Left ventricle myocardium inferior (tissue), 1 donor: ENCODE results near the gene HCK. TPM values are rescaled to one million over a fixed set of nuclear protein-coding genes. Genes with fewer than 3 reads are reported as not detected.
"Not testable (repeated sequence)": the region's sequence is repeated elsewhere in the genome, so short reads cannot be mapped to it uniquely, and the experiment has no call there.

ENCODE experiments used
- DNase-seq: peaks from one replicate; pipeline ENCODE4 v3.0.0-alpha.2; 2020
- H3K27ac ChIP-seq: fragments of 200-600 bp; replicated peaks from 2 replicates; pipeline ENCODE4 v1.8.0; 2021
- H3K27me3 ChIP-seq: fragments of 200-600 bp; 2 replicates; pipeline ENCODE4 v1.8.0; 2021; ENCODE audit warnings: low read depth
- H3K36me3 ChIP-seq: fragments of 200-600 bp; 2 replicates; pipeline ENCODE4 v1.8.0; 2021
- H3K4me1 ChIP-seq: fragments of 200-600 bp; 2 replicates; pipeline ENCODE4 v1.8.0; 2021
- H3K4me3 ChIP-seq: fragments of 200-600 bp; 2 replicates; pipeline ENCODE4 v1.8.0; 2021; ENCODE audit warnings: mild to moderate bottlenecking, moderate library complexity
- H3K9me3 ChIP-seq: fragments of 200-600 bp; replicated peaks from 2 replicates; pipeline ENCODE4 v1.8.0; 2021
- intact Hi-C: fragments of 100-400 bp; cut with micrococcal nuclease; formaldehyde crosslinking; loops from one replicate; pipeline ENCODE4 v1.11.0; 2022
- total RNA-seq: library from RNA; stranded (reverse); fragmentation: NEBNext Ultra II Directional; extraction: Animal tissue kit (Norgen Biotek cat#: 25700); gene quantifications from one replicate; pipeline ENCODE4 v1.2.1, GENCODE V29; 2021
- TF ChIP-seq, protein P1 (sequence below): fragments of 200-600 bp; IDR thresholded peaks from 2 replicates; pipeline ENCODE4 v1.8.0; 2021; ENCODE audit warnings: antibody characterized with exemption, mild to moderate bottlenecking, borderline replicate concordance
- donor health status: DM: no; HTN: yes; CAD: no; lungs with severe emphysema.

HCK gene
- total RNA-seq, 1 donor from 2014 or later = 4.3 TPM

DNA sequence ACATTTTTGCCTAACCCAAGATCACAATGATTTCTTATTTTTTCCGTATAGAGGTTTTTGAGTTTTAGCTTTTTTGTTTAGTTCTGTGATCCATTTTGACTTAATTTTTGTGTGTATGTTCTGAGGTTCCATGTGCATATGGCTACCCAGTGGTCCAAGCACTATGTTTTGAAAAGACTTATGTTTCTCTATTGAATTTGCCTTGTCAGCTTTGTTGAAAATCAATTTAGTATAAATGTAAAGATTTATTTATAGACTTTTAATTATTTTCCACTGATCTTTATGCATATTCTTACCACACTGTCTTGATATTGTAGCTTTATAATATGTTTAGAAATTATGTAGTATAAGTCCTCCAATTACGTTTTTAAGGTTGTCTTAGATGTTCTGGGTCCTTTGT lies 67.7 kb downstream of the HCK start:
- Histone ChIP-seq H3K4me1 (peaks cover 34% of the 10 kb centered on the region), H3K27ac (no peak overlapping the region), H3K4me3 (no peak overlapping the region), H3K27me3 (no peaks in the 10 kb centered on the region), H3K9me3 (no peaks in the 10 kb centered on the region), H3K36me3 (peaks cover 8% of the 10 kb centered on the region)
- TF ChIP-seq, protein P1, sequence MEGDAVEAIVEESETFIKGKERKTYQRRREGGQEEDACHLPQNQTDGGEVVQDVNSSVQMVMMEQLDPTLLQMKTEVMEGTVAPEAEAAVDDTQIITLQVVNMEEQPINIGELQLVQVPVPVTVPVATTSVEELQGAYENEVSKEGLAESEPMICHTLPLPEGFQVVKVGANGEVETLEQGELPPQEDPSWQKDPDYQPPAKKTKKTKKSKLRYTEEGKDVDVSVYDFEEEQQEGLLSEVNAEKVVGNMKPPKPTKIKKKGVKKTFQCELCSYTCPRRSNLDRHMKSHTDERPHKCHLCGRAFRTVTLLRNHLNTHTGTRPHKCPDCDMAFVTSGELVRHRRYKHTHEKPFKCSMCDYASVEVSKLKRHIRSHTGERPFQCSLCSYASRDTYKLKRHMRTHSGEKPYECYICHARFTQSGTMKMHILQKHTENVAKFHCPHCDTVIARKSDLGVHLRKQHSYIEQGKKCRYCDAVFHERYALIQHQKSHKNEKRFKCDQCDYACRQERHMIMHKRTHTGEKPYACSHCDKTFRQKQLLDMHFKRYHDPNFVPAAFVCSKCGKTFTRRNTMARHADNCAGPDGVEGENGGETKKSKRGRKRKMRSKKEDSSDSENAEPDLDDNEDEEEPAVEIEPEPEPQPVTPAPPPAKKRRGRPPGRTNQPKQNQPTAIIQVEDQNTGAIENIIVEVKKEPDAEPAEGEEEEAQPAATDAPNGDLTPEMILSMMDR = no peak
- intact Hi-C loops = no loop called here
- no peak for DNase-seq

GRCh38 chr20:32121908-32122307 lies 69.9 kb downstream of the HCK start:
- H3K27me3 ChIP-seq, H3K9me3 ChIP-seq, H3K4me3 ChIP-seq, DNase-seq, intact Hi-C loops, H3K27ac ChIP-seq: not testable (repeated sequence)
- peaks cover 14% of the 10 kb centered on the region for H3K4me1 ChIP-seq
- peaks cover 11% of the 10 kb centered on the region for H3K36me3 ChIP-seq

GRCh38 chr20:32123088-32123487 lies 71.0 kb downstream of the HCK start:
- TF ChIP-seq, protein P1 = no peak
- no peaks in the 10 kb centered on the region for H3K9me3 ChIP-seq
- H3K4me3 ChIP-seq = no peak overlapping the region
- peaks cover 11% of the 10 kb centered on the region for H3K36me3 ChIP-seq
- peaks cover 2% of the 10 kb centered on the region for H3K4me1 ChIP-seq
- DNase-seq = no peak
- H3K27ac ChIP-seq = no peak overlapping the region
- intact Hi-C loops = no loop called here
- no peaks in the 10 kb centered on the region for H3K27me3 ChIP-seq

DNA sequence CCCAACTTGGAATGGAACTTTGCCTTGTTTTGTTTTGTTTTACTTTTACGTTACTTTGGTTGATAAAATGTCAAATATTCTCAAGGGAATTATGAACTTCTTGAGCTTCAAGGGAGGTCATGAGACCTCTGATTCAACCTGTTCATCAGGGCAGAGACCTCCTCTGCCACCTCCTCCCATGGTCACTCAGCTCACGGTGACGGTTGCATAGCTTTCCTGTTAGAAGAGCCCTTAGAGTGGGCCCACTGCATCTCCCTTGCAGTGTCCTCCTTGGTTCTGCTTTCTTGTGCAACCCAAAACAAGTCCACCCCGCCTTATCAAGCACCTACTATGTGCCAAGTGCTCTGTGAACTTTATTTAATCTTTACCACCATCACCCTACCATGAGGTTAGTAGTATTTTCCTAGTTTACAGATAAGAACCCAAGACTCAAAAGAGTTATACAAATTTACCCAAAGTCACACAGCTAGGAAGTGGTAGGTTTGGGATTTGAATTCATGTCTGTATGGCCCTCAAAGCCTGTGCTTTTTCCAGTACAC lies 72.9 kb downstream of the HCK start:
- Histone ChIP-seq H3K36me3 (peaks cover 11% of the 10 kb centered on the region), H3K4me1 (peaks cover 2% of the 10 kb centered on the region), H3K27ac (no peak overlapping the region), H3K9me3 (no peaks in the 10 kb centered on the region), H3K4me3 (no peak overlapping the region), H3K27me3 (no peaks in the 10 kb centered on the region)
- intact Hi-C loops = no loop called here
- DNase-seq = no peak
- TF ChIP-seq, protein P1 = no peak

DNA sequence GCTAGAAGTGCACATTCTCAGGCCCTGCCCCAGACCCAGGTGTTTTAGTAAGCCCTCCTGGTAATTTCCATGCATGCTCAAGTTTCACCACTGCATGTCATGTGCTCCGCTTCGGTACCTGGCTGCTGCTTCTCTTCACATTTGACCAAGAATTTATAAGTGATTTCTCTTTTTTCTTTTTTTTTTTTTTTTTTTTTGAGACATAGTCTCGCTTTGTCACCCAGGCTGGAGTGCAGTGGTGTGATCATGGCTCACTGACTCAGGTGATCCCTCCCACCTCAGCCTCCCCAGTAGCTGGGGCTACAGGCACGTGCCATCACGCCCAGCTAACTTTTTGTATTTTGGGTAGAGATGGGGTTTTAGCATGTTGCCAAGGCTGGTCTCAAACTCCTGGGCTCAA lies 73.5 kb downstream of the HCK start:
- H3K27me3 ChIP-seq = no peaks in the 10 kb centered on the region
- no peak overlapping the region for H3K27ac ChIP-seq
- intact Hi-C loops = no loop called here
- DNase-seq = no peak
- no peak overlapping the region for H3K4me3 ChIP-seq
- TF ChIP-seq, protein P1 = no peak
- H3K9me3 ChIP-seq = no peaks in the 10 kb centered on the region
- H3K36me3 ChIP-seq = peaks cover 11% of the 10 kb centered on the region
- H3K4me1 ChIP-seq = peaks cover 8% of the 10 kb centered on the region

- Histone ChIP-seq H3K9me3 (no peaks in the 10 kb centered on the region), H3K4me1 (peaks cover 15% of the 10 kb centered on the region), H3K4me3 (no peak overlapping the region), H3K27ac (no peak overlapping the region), H3K27me3 (no peaks in the 10 kb centered on the region), H3K36me3 (peaks cover 11% of the 10 kb centered on the region)
- no peak for DNase-seq
- intact Hi-C loops = no loop called here
- TF ChIP-seq, protein P1 = no peak
Measured at GRCh38 chr20:32126919-32127318, 74.9 kb downstream of the HCK start.
